Caki2 (cell line): Measurements from ENCODE around the gene IL1RAPL1. TPM values are rescaled to one million over a fixed set of nuclear protein-coding genes. Genes with fewer than 3 reads are reported as not detected.

Experiments
- DNase-seq: peaks from one replicate; pipeline ENCODE4 v3.0.0-alpha.2; 2015; ENCODE audit warnings: low read depth
- in situ Hi-C: cut with HindIII; loops from 2 replicates; pipeline ENCODE4 v1.10.0; 2016; ENCODE audit warnings: low sequenced_read_pairs, low pct_unique_long_range_greater_than_20kb, mixed read lengths
- total RNA-seq: library from RNA; depleted of rRNA; stranded (reverse); fragments of >200 nt; shearing (Covaris generic); gene quantifications from 2 replicates; pipeline ENCODE4 v1.2.3, GENCODE V29; 2014; ENCODE audit warnings: low replicate concordance

Gene IL1RAPL1
- total RNA-seq, 1 experiment from 2014 or later = 0.17 TPM

DNA sequence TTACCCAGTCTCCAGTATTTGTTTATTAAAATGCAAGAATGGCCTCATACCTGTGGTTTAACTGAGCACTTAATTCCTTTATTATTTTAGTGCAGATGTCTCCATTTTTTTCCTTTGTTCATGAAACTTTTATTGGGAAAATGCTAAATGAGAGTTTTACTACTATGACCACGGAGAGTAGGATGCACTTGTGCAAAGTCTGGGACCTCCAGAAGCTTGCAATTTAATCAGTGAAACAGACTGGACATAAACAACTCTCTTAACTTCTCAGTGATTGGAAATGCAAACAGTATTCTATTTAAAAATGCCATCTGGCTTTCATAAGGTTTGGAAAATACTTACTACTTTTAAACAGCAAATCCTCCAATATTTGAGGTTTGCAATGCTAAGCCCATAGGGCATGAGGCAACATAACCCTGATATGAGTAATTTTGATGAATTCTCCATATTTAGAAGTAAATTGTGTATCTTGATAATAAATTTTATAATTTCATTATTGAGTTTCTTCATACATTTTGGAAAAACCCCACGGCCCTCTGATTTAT lies 909.5 kb downstream of the IL1RAPL1 start:
- in situ Hi-C loops = no loop called here
- no peak for DNase-seq

DNA sequence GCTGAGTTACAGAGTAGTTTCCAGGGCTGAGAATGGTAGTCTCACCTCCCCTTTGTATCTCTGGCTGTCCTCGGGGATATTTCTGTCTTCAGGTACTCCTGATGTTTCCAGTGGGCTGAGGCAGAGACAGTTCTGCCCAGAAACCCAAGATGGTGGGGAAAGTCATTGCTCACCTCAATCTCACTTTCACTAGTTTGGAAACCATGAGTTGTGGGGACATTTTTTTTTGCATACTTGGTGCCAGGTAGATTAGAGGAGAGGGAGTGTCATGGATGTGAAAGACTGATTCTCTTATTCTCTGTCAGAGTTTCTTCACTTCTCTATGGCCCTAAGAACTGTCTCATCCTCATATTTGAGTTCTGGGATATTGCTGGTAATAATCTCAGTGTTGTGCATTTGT lies 919.5 kb downstream of the IL1RAPL1 start:
- in situ Hi-C loops = no loop called here
- no peak for DNase-seq

DNA sequence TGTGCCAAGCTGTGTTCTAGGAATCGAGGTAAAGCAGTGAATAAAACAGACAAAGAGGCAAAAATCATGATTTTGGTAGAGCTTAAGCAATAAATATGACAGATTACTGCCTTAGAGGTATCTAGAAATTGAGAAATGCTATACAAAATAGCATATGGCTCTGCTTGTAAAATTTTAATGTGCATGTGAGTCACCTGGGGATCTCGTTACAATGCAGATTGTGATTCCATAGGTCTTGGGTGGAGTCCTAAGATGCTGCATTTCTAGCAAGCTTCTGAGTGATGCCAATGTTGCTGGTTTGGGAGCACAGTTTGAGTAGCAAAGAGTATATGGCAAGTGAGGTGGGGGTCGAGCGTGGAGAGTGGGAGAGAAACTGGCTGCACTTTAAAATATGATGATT lies 930.9 kb downstream of the IL1RAPL1 start:
- in situ Hi-C loops = no loop called here
- DNase-seq = no peak

DNA sequence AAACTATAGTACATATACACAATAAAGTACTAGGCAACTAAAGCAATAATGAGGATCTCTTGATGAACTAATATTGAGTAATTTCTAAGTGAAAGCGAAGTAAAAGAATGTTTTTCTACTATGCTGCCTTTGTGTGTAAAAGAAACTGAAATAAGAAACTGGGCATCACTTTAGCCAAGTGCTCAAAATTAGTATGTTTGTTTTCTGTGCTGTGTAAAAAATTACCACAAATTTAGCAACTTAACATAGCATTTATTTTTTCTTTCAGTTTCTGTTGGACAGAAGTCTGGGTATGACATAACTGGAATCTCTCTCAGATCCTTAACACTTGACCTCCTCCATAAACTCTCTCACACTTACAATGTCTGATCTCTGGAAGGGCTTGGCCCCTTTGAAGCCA lies 941.0 kb downstream of the IL1RAPL1 start:
- in situ Hi-C loops = no loop called here
- DNase-seq = no peak

DNA sequence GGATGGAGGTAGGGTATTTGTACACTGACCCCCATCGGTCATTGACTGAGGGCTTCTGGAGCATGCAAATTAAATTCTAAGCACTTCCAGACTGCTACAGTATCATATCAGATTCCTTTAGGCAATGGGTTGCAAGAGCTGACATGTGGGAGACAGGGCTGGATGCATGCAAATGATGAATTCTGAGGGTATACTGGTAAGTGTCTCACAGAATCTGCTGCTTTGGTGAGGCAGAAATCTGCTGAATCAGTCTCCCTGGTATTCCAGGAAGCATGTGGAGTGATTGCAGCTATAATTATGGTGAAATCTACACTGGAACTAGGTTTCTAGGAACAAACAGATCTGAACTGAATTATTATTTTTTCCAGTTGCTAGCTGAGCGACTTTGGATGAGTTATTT lies 943.3 kb downstream of the IL1RAPL1 start:
- in situ Hi-C loops = no loop called here
- DNase-seq = no peak

DNA sequence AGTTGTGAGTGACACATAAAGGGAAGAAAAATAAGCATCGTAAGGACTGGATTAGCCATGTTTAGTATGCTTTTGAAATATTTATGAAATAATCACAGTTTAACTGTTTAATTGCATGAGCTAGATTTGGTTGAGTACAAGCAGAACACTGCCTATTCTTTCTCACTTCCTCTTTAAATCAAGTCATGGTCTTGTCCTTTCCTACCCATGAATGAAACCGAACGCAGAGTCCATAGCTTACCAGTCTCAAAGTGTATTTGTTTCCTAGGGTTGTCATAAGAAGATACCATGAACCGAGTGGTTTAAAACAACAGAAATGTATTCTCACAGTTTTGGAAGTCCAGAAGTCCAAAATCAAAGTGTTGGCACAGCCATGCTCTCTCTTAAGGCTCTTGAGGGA lies 944.1 kb downstream of the IL1RAPL1 start:
- DNase-seq = no peak
- in situ Hi-C loops = no loop called here

DNA sequence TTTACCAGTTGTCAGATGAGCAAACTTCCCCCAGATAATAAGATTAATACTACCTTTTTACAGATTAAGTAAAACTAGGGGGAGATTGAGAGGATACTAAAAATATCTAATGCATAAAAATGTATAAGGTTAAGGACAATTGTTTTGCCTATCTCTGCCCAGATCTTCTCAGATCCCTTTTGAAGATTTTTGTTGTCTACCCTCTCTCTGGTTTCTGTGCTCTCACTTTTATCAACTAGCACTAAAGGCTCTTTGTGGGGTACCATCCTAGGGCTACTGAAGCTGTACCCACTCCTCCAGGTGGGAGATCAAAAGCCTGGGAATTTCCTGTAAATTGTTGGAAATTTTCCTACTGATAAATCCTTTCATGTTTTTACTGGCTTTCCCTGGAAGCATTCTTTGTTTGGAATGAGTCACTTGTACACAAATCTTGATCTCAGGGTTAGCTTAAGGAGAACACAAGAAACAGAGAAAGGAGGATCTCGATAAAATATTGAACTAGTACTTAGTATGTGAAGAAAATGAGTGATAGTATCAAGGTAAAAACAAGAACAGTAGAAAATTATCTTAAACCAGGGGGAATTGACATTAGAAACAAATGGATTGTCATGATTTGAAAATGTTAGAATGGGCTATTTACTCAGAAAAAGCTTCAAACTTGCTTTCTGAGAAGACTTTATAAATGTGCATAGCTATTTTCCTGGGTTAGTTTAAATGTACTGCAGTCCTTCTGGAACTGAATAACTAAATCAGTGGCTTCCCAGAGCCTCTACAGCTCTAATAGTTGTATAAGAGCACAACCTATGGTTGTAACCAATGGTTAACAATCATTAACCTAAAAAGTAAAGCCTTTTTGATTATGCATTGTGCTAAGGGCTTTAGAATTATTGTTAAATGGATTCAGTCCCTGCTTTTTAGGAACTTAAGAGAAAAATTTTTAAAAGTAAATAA lies 948.2 kb downstream of the IL1RAPL1 start:
- DNase-seq = no peak
- in situ Hi-C loops = no loop called here

DNA sequence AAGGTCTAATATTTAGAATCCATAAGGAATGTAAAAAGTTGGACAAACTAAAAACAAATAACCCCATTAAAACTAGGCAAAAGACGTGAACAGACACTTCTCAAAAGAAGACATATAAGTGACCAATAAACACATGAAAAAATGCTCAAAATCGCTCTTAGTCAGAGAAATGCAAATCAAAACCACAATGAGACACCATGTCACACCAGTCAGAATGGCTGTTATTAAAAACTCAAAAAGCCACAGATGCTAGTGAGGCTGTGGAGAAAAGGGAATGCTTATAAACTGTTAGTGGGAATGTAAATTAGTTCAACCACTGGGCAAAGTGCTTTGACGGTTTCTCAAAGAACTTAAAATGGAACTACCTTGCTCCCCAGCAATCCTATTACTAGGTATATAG lies 953.8 kb downstream of the IL1RAPL1 start:
- in situ Hi-C loops = no loop called here
- DNase-seq = no peak

DNA sequence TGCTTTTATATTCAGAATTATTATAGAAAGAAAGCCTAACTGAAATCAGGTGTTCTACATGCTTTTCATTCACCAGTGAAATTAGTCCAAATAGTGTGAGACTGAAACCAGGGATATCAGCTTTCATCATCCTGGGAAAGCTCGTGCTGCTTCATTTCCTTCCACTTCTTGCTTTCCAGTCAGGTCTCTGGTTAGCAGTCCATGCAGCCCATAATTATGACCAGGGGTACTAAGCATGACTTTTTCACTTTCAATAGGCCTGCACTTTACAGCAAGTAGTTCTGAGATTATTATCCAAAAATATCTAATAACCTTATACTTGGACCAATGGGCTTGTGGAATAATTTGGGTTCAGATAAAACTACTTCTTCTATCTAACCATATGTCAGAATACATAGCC lies 954.9 kb downstream of the IL1RAPL1 start:
- in situ Hi-C loops = no loop called here
- no peak for DNase-seq

DNA sequence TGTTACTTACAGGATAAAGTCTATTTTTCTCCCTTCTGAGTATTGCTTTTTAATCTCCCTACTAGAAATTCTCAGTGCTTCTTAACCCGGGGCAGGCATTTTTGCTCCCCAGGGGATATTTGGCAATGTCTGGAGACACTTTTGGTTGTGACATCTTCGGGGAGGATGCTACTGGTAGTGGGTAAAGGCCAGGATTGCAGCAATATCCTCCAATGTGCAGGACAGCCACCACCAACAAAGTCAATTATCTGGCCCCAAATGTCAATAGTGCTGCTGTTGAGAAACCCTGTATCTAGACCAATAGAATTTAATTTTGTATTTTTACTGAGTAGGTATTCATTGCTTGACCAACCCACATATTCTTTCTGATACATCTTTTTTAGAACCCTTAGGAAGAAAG lies 958.6 kb downstream of the IL1RAPL1 start:
- in situ Hi-C loops = no loop called here
- DNase-seq = no peak

DNA sequence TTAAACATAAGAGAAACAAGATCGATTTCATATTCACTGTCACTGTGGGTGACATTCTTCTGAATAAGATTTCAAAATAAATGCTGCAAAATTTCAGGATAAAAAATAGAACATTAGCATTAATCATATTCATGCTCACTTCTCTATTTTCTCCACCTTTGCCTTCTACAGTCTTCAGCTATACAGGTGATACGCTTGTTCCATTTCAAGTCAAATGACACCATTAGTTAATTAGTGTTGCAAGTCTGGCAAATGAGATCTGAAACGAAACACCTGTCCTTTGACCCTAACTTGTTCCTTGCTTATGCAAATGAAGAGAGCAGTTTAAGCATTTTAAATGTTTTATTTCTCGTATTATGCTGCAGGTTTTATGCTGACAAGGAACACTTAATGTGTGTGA lies 960.6 kb downstream of the IL1RAPL1 start:
- in situ Hi-C loops = no loop called here

DNA sequence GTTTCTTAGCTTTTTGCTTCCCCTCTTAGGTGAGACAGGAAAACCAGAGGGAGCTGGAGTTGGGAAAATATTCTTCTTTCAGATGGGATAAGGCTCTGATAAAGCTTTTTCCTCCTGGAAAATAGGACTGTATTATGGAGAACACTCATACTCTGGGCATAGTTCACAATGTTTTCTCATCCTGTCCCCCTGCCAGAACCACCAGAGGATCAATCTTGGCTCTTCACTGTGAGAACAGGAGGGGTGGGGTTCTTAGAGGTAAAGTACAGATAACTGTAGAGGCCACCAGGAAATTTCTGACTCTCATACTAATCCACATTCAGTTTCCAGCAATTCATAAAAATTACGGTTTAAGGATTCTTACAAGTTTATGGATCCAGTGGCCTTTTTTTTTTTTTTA lies 966.3 kb downstream of the IL1RAPL1 start:
- in situ Hi-C loops = no loop called here
- DNase-seq = no peak

More for the DNA sequence above, 960.6 kb downstream of the IL1RAPL1 start:
- no peak for DNase-seq

DNA sequence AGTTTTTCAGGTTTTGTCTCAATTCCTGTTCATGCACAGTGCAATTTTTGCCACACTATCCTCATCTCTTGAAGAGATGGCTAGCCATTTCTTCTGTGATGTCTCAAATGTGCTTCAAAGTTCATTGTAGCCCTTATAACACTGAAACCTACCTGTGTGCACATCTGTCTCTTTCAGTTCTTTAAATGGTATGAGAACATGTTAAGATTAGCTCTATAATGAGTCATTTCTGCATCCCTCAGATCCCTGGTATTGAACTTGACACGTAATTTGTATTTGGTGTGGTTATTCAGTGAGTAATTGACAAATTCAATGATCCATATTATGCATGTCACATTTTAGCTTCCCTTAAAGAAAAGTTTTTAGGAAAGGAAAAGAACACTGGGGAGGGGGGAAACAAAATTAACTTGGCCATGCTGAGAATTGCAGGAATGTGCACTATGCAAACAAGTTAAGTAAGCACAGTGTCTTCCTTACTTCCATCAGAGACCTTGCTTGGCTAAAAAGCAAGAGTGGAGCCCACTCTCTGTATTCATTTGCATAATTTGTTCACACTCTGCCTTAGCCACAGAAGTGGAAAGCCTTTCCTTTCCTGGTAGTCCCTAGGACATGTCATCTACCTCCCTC lies 968.3 kb downstream of the IL1RAPL1 start:
- no peak for DNase-seq
- in situ Hi-C loops = no loop called here

DNA sequence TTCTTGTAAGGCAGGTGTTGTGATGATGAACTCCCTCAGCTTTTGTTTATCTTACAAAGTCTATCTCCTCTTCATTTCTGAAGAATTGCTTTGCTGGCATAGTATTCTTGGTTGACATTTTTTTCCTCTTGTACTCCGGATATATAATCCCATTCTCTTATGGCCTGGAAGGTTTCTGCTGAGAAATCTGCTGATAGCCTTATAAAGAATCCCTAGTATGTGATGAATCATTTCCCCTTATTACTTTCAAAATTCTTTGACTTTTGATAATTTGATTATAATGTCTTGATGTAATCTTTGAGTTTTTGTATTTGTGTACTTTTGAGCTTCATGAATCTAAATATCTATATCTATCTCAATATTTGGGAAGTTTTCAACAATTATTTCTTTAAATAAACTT lies 972.8 kb downstream of the IL1RAPL1 start:
- no peak for DNase-seq
- in situ Hi-C loops = no loop called here

DNA sequence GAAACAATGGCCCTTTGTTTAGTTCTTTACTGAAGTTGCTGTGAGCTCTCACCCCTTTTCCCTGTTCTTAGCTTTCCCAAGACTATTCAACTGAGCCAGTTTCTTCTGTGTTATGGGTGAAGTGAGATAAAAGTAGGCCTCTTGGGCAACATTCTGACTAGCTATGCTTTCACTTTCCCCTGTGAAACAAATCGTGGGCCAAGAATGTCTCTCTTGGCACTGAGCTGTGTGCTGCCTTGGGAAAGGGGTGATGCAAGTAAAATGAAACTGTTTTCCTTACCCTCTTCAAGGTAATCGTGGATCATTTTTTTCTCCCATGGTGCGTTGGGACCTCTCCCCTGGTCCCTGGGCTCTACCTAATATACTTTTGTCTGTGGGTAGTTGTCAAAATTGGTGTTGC lies 974.2 kb downstream of the IL1RAPL1 start:
- in situ Hi-C loops = no loop called here
- no peak for DNase-seq

DNA sequence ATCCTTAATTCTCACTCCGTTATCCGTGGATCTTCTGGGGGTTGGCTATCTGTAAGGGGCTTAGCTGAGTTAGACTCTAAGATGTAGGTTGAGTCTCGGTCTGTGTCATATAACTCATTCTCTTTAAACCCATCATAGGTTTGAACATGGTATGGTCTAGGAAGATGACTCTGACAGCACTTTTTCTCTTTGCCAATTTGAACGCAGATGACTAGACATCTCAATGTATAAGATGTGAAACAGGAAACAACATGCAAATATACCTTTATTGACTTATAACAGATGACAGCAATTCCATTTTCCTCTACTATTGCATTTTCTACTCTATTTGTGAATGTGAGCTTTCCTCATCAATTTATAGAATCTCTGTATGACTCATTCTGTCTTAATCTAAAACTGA lies 993.3 kb downstream of the IL1RAPL1 start:
- in situ Hi-C loops = no loop called here
- DNase-seq = no peak

DNA sequence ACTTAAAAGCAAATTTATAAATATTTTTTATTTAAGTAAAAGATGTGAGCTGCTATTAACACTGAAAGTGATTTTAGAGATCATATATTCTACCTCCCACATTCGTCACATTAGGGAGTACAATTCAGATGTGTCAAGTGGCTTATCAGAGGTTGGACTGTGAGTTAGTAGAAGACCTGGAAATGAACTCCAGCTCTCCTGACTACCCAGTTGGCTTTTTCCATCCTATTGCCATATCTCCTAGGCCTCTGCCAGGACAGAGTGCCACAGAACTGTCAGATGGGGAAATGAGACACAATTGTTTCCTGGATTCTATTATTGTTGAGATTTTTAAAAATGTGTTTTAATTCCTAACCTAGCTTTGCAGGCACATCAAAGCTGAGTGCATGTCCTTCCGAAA lies 994.0 kb downstream of the IL1RAPL1 start:
- no peak for DNase-seq
- in situ Hi-C loops = no loop called here

DNA sequence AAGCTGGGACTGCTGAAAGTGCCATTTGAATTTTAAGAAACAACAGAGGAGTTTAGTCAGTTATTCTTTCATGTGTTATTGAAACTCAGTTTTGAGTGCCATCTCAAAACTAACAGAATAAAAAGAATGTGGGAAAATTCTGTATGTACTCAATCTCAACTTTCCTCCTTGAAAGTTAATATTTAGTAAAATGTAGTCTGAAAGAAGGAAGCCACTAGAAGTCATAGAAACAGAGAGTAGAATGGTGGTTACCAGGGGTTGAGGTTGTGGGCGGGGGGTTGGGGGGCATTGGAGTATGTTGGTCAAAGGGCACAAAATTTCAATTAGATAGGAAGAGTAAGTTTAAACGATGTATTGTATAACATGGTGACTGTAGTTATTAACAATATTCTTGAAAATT lies 999.9 kb downstream of the IL1RAPL1 start:
- no peak for DNase-seq
- in situ Hi-C loops = no loop called here

DNA sequence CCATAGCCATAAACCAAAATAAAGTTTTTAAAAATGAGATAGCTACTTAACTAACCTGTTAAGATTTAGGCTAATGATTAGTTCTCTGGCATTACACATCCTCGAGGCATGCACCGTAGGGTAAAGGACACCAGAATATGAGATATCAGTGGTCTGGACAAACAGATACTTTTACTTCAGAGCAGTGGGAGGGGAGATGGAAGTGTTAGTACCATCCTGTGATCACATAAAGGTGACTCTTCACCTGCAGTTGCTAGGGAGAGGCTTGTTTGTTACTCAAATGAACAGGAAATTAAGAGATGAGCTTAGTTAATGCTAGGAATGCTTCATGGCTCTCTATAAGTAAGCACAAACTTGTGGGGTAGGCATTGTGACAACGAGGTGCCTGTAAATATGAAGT lies 1003.7 kb downstream of the IL1RAPL1 start:
- in situ Hi-C loops = no loop called here
- no peak for DNase-seq
